HG03064 (cell line): ENCODE measurements around the gene PKIG.

Experiments
- ATAC-seq: cut with Tn5 transposase; IDR thresholded peaks from one replicate; pipeline ENCODE4 v1.9.1; 2021; ENCODE audit warnings: low read depth; ENCODE audit not compliant: unreplicated experiment

Gene PKIG

DNA sequence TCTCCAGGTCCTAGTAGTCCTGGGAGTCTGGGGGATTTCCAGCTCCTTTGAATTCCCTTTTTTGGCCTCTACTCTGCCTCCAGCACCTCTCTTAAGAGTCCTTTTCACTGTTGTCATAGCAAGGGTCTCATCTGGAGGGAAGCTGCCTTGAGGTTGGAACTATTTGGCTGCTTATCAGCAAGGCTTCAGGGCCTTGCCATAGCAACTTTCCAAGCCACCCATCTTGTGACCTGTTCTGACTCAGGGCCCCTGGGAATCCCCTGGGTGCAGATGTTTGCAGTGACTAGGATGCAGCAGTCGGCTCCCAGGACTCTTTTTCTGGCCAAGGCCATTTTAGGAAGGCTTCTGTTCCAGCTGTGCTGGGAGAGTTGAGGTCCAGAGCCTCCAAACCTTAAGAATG lies 12.4 kb downstream of the PKIG start:
- ATAC-seq, result no peak

DNA sequence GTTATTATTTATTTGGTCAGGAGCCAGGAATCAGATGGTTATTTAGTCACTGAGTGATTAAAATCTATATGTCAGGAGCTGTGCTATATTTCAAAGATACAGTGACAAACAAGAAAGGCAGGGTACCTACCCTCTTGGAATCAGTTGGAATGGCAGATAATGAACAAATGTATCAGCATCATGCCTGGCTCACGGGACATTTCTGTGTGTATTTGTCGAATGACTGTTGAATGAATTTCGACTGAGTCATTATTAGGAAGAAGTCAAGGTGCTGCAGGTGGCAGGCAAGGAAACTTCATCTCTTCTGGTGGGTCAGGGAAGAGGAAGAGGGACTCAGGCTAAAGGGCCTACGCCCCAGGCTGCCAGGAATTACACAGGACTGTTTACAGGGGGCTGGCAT lies 13.6 kb downstream of the PKIG start:
- no peak for ATAC-seq

DNA sequence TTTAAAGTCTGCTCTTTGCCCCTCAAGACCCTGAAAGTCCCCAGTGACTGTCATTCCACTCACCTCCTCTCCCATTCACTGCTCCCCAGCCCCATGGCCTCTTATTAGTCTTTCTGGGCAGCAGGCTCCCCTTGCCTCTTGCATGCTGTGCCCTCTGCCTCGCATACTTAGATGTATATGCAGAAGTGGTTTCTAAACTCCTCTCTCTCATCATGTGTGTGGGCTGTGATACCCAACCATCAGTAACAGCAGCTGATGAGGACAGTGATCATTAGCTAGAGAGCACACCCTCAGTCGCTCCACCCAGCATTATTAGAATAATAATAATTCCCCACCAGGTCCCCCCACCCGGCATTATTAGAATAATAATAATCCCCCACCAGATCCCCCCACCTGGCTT lies 14.5 kb downstream of the PKIG start:
- no peak for ATAC-seq

DNA sequence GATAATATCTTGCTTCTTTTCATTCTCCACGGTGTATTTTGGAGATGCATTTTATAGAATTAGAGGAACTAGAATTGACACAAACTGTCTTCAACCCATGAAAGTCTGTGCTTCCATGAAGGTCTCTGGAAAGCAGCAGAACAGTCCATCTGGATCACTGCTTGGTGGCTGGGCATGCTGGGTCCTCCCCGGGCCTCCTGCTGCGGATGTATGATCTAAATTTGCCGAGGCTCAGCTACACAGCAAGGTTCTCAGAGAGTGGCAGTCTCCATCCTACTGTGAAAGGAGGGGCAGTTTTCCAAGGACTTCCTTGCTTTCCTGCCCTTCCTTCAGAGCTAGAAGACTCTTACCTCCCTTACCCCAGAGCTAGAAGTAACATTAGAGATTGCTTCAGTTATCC lies 15.1 kb downstream of the PKIG start:
- no peak for ATAC-seq

DNA sequence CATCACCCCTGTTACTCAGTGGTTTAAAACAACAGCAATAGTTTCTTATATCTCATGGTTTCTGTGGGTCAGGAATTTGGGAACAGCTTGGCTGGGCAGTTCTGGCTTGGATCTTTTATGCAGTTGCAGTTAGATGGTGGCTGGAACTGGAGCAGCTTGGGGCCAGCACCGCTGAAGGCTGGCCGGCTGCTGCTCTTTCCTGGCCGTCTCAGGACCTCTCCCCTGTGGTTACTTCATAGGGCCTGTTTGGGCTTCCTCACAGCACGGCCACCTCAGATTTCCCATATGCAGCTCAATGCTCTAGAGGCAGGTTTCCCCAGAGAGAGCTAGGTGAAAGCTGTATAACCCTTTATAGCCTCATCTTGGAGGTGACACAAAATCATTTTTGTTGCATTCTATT lies 15.6 kb downstream of the PKIG start:
- no peak for ATAC-seq

DNA sequence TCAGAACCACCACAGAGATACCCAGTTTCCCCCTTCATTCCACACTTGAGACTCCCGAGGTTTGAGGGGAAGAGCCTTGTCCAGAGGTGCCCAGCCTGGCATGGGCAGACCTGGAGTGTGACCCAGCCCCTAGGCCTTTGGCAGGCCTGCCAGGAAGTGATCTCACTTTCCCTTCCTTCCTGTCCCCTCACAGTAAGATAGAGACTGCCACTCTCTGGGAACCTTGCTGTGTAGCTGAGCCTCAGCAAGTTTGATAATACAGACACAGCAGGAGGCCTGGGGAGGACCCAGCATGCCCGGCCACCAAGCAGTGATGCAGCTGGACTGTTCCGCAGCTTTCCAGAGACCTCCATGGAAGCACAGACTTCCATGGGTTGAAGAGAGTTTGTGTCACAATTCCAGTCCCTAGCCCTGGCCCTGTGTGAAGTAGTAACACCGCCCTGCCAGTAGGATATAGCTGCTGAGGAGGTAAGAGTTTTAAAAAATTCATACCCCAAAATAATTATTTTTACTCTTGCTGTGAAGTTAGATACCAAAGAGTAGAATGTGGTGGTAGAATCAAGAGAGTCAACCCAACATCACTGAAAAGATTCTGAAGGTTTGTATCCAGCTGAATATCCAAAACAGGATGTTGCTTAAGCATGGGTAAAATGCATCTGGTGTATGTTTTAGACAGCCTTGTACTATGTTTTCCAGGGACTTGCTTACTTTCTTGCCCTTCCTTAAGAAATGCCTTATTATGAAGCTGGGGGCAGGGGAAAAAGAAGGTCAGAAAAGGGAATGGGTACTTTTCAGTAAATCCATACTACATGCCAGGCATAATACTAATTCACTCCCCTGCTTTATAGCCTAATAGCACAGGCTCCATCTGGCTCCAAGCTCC lies 16.3 kb downstream of the PKIG start:
- ATAC-seq, result no peak

DNA sequence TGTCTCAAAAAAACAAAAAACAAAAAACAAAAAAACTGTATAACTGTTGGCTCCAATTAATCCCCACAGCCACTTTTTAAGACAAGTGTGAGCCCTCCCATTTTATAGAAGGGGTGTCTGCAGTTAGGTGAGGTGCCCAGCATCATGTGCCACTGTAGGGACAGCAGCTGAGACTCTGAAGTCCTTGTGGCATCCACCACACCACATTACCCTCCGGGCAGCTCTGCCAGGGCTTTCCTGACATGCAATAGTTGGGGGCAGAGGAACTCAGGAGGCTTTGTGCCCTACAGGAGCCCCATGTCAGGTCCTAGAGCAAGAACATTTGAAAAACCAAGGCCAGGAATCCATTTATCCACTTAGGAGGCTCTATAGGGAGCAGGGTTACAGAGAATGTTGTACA lies 17.3 kb downstream of the PKIG start:
- no peak for ATAC-seq

DNA sequence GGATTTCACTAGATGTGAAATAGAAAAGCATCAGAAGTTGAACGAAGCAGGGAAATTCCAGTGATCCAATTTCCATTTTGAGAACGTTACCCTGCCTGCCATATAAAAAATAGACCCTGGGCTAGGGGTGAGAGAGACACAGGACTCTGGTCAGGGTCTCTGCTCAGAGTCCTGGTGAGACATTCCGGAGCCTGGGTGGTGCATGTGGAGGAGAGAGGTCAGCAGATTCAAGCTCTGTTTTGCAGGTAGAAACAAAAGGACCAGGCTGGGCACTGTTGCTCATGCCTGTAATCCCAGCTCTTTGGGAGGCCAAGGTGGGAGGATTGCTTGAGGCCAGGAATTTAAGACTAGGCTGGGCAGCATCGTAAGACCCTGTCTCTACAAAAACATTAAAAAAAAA lies 17.9 kb downstream of the PKIG start:
- ATAC-seq, result no peak

DNA sequence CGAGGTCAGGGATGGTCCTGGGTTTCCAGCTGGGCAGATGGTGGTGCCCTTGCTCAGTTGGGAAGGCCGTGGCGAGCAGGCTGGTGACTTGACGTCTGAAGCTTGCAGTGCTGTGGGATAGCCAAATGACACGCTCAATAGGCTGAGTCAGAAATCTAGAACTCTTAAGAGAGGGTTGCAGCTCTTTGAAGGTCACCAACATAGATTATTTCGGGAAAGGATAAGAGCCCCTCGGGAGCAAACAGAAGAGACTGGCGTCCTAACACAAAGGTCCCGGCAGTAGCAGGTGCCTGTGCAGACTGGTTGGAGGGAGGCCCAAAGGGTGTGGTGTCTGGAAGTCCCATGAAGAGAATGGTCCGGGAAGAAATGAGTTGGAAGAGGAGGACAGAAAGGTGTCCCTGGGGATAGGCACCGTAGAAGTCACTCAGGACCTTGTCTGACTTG lies 18.4 kb downstream of the PKIG start:
- no peak for ATAC-seq

DNA sequence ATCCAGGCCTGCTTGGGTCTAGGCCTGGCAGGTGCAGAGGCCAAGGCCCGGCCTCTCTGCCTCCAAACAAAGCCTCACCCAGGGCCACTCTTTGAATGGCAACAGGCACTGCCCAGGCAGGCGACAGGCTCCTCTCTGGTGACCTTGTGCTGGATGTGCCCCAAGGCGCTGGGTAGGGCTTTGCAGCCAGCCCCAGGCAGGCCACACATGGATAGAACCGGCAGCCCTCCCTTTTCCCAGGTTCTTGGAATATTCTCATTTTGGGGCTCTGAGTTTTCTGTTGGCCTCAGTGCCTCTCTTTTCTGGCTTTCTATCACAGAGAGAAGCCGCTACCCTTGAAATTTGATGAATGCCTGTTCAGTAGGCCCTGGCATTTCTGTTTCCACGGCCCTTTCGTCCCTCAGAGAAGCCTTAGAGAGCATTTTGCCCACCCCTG lies 18.9 kb downstream of the PKIG start:
- no peak for ATAC-seq

DNA sequence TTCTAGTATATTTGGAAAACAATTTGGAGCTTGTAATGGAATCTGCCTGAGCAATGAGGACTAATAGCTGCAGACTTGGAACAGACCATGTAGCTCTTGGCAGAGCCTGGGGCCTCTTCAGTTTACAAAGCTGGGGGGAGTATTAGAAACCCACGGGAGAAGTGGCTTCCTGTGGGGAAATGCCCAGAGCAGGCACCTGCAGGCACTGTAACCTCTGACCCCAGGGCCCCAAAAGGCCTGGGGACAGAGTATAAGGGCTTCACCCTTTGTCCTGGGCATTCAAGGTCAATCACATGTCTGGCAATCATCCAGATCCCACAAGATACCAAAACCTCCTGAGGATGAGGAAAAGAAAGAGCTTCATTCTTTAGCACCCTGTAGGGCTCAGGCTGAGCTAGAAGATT lies 19.4 kb downstream of the PKIG start:
- ATAC-seq, result no peak

DNA sequence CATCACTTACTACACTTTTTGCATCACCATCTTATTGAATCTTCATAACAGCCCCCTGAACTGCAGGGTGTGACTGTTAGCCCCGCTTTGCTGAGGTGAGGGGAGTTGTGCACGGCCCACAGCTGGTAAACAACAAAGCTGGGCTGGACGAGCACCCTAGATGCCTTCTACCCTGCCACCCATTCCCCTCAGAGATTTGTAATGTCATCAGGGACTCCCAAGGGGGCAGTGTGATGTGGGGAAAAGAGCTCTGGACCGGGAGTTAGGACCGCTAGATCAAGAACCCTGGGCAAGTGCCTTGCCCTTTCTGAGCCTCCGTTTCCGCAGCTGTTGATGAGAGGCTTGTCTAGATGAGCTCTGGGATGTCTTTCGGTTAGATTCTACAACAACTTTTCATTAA lies 20.9 kb downstream of the PKIG start:
- ATAC-seq, result no peak

DNA sequence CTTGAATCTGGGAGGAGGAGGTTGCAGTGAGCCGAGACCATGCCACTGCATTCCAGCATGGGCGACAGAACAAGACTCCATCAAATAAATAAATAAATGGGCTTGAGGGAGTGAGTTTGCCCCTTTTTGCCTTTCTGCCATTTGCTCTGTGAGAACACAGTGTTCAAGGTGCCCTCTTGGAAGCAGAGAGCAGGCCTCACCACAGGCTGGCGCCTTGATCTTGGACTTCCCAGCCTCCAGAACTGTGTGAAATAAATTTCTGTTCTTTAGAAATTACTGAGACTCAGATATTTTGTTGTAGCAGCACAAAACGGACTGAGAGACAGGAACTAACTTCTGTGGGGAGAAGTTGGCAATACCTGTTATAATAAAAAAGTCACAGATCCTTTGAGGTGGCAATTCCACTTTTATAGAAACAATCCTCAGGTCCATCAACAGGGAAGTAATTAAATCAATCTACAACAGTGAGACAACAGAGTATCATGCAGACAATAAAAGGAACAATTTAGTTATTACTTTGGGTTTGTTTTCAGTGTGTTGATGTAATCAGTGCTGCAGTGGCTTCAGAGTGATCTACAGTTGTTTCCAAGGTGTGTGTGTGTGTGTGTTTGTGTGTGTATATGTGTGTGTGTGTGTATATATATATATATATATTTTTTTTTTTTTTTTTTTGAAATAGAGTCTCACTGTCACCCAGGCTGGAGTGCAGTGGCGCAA lies 24.5 kb downstream of the PKIG start:
- no peak for ATAC-seq

DNA sequence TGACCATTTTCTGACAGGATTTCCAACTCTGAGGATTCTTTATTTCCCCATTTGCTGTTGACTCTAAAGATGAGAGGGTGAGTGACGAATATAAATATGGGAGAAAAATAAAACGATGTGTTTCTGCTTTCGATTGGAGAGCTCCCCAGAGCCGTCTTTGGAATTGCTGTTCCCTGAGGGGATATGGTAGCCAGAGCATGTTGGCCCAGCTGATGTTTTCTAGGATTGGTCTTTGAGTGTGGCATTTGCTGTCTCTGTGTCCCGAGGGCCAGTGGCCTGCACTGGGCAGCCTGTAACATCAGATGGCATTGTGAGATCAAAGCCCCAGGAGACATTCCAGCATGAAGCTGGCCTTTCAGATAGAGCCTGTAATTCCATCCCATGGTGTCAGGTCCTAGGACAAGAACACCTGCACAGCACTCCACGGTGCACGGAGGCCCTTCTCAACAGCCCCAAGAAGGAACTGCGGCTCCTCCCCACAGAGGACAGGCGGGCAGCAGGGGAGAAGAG lies 26.7 kb downstream of the PKIG start:
- no peak for ATAC-seq

DNA sequence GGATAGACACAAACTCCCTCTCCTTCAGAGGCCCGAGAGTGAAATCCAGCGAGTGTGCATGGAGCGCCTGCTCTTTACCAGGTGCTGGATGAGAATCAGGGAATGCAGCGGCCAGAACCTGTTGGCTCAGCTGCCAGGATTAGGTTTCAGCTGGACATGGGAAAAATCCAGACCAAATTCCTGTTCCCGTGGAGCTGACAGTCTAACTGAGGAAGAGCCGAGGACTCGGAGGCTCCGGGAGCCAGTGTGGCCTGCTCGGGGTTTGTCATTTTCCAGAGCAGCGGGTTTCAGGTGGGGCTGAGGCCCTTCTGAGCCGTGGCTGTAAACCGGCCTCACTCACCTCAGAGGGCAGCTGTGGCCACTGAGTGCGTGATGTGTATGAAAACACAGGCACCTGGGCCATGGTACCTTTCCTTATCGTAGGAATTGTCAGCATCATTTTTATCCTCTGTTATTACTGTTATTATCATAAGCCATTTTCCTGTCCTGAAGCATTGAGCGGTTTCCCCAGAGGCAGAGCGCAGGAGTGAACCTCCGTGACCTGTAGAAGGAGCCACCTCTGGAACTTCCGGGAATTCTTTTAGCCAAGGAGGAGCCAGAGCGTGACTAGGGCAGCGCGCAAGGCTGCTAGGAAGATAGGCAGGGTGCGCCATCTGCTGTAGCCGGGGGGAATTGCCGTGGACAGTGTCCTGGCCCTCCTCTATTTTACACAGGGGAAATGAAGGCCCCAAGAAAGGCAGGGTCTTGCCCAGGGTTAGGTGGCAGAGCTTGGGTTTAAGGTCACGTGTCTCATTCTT lies 27.3 kb downstream of the PKIG start:
- no peak for ATAC-seq

DNA sequence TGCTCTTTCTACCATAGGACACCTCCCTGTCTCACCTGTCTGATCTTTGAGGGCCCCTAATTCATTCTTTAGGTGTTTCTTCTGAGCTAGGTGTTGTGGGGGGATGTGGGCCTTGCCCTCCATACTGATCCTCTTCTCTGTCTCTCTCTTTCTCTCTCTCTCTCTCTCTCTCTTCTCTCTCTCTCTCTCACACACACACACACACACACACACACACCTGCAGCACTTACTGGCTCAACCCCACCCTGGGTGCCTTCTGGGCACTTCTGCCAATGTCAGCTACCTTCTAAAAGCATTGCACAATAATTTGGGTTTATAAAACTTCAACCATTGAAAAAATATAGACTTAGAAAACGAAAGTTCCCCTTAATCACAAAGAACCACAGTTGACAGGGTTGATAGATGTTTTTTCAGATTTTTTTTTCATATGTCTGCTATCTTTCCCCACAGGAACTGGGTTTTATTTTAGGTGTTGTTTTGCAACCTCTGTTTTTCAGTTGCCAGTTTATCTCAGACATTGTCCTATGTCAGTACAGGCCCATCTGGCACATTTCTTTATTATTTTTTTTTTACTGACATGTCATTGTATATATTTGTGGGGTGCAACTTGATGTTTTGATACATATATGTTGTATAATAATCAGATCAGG lies 28.1 kb downstream of the PKIG start:
- ATAC-seq, result no peak

DNA sequence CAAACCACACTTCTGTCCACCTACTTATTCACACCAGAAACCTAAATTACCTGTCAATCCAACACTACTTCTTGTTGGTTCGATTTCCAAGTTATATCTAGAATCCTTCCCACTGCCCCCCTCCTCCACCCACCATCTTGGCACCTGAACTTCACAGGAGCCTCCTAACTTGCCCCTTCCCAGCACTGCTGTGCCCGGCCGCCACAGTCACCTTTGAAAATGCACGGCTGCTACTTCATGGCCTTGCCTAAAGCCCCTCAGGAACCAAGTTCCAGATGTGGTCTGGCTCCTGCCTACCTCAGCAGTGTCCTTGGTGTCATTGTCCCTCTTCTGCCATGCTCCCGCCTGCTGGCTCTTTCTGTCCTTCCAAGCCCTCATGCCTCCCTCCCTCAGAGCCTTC lies 31.2 kb downstream of the PKIG start:
- ATAC-seq, result no peak

DNA sequence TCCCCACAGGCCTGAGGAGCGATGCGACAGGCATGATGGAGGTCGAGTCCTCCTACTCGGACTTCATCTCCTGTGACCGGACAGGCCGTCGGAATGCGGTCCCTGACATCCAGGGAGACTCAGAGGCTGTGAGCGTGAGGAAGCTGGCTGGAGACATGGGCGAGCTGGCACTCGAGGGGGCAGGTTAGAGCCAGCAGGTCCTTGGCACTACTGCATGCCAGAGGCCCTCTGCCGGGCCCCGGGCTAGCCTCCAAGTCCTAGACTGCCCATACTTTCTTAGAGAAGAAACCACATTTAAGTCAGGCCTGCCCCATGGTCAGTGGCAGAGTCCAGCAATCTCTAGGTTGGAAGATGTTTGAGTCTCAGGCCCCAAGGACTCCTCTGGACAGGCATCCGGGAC lies 32.1 kb downstream of the PKIG start:
- no peak for ATAC-seq

DNA sequence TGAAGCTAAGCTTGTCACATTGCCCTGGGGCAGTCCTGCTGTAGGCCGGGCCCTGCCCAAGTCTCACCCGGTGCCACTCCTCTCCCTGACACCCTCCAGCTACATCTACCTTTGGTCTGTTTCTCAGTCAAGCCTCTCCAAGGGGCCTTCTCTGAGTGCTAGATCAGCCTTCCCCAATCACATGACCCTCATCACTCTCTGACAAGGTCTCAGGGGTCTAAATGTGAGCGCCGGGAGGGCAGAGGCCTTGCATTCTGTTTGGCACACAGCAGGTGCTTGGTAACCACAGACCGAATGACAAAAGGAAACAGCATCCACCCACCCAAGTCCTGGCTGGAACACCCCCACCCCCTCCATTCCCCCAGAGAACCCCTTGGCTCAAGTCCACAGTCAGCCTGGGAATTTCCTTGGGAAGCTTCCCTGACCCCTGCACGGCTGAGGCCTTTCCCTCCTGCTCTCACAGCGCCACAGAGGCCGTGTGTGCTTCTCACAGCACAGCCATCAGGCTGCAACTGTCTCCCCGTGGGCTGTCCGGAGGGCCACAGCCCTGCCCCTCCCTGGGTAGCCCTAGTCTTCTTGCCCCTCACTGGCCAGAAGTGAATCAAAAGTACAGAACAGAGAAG lies 32.9 kb downstream of the PKIG start:
- ATAC-seq, result no peak
